ENCODE results near the gene KCNJ18. TPM values are rescaled to one million over a fixed set of nuclear protein-coding genes. Genes with fewer than 3 reads are reported as not detected.

The KCNJ18 gene
- total RNA-seq, 6 experiments from 2014 or later, result not detected

DNA sequence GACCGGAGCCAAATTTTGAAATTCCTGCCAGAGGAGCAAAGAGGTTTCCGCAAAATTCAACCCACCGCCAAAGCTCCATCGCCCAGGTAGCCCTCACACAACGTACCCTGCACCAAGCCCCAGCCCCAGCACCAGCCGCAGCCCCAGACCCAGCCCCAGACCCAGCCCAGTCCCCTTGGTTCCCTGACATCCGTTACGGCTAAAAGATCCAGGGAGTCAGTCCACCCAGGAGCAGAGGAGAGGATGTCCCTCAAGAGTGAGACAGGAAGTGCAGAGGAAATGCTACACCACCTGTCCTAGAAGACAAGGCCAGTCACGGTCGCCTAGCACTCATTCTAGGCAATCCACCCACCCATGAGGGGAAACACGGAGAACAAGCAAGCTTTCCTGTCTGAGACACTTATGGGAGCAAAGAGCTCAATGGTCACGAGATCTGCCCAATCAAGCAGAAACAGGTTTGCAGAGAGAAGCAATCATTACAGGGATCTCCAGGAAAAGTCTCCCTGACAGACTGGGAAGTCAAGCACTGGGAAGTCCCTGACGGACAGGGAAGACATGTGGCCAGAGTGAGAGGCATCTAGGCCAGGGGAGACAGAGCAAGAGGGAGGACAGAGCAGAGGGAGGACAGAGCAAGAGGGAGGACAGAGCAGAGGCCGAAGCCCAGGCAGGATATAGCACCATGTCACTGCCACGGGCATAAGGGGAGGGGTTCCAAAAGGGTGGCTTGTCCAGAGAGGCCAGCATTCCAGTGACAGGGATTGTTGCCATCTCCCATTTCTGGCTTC is 15.0 kb upstream of the KCNJ18 start:
- H3K27me3 ChIP-seq, result no peaks in the 10 kb centered on the region
- 45% methylated on average over 13 of the region's 15 CpGs for WGBS (ENCODE audit: insufficient coverage, low coverage, low lambda C conversion rate, missing lambda C conversion rate)
- no peak overlapping the region for H3K27ac ChIP-seq
- no peaks in the 10 kb centered on the region for H3K4me1 ChIP-seq
- DNase-seq (no peak), ATAC-seq (peak in 1 of 4 donors; percentile 36)
- no peak for TF ChIP-seq POLR2A (IDR thresholded peaks at IDR 0.05)
- TF ChIP-seq, protein P1, sequence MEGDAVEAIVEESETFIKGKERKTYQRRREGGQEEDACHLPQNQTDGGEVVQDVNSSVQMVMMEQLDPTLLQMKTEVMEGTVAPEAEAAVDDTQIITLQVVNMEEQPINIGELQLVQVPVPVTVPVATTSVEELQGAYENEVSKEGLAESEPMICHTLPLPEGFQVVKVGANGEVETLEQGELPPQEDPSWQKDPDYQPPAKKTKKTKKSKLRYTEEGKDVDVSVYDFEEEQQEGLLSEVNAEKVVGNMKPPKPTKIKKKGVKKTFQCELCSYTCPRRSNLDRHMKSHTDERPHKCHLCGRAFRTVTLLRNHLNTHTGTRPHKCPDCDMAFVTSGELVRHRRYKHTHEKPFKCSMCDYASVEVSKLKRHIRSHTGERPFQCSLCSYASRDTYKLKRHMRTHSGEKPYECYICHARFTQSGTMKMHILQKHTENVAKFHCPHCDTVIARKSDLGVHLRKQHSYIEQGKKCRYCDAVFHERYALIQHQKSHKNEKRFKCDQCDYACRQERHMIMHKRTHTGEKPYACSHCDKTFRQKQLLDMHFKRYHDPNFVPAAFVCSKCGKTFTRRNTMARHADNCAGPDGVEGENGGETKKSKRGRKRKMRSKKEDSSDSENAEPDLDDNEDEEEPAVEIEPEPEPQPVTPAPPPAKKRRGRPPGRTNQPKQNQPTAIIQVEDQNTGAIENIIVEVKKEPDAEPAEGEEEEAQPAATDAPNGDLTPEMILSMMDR (IDR thresholded peaks at IDR 0.05), result no peak
- no peaks in the 10 kb centered on the region for H3K9me3 ChIP-seq
- no peak overlapping the region for H3K4me3 ChIP-seq
- intact Hi-C loops (cut with DNase I), result no loop called here
- H3K36me3 ChIP-seq, result no peaks in the 10 kb centered on the region

DNA sequence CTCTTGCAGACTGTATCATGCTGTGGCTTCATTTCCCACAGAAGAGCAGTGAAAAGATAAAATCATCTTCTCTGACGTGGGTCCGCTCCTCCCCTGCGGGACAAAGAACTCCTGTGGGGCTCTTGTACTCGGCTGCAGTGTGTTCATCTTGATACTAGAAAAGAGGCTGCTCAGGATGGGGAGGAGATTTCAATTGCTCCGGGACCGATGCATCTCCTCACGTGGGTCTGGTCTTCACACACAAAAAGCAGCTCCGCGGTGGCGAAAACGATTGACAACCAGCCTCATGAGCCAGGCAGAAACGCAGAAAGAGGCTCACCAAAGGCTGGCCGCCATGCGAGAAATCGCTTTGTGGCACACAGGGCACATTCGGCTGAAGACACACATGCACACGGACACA is 14.4 kb upstream of the KCNJ18 start:
- intact Hi-C loops (cut with DNase I), result no loop called here
- no peaks in the 10 kb centered on the region for H3K4me1 ChIP-seq
- TF ChIP-seq, protein P1 (IDR thresholded peaks at IDR 0.05), result no peak
- no peak for TF ChIP-seq POLR2A (IDR thresholded peaks at IDR 0.05)
- no peaks in the 10 kb centered on the region for H3K9me3 ChIP-seq
- no peaks in the 10 kb centered on the region for H3K27me3 ChIP-seq
- 67% methylated on average over 17 of the region's 17 CpGs for WGBS (ENCODE audit: insufficient coverage, low coverage, low lambda C conversion rate, missing lambda C conversion rate)
- H3K4me3 ChIP-seq, result no peak overlapping the region
- no peak for DNase-seq
- no peaks in the 10 kb centered on the region for H3K36me3 ChIP-seq
- H3K27ac ChIP-seq, result no peak overlapping the region
- ATAC-seq, result no peak

DNA sequence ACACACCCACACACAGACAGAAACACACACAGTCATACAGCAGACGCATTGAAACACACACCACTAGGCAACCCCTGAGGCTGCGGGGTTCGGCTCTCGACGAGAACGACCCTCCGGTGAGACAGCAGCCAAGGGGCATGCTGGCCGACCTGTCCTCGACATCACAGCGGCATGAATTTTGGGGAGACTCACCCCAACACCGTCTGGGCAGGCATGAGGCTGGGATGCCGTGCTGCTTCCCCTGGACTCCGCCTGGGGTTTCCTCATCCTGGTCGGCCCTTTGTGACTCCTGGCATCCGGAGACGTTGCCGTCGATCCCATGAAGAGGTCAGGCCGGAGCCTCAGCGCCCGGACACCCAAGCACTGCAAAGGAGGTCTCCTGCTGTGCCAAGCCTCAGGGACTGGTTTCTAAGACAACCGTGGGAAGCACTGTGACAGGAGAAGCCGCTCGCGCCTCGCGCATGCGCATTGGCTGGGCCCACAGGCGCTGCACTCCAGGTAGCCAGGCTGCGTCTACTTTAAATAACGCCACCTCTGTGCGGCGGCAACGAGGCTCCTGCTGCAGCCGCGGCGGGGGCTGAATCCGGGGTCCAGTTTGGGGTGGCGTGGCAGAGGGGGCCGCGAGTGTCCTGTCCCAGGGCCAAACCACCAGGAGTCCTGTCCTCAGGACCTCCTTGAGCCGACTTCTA is 13.8 kb upstream of the KCNJ18 start:
- TF ChIP-seq, protein P1 (IDR thresholded peaks at IDR 0.05), result no peak
- no peak for TF ChIP-seq POLR2A (IDR thresholded peaks at IDR 0.05)
- Histone ChIP-seq H3K4me3 (no peak overlapping the region), H3K36me3 (no peaks in the 10 kb centered on the region), H3K27me3 (no peaks in the 10 kb centered on the region), H3K9me3 (no peaks in the 10 kb centered on the region), H3K4me1 (no peaks in the 10 kb centered on the region), H3K27ac (no peak overlapping the region)
- DNase-seq, result no peak
- intact Hi-C loops (cut with DNase I), result no loop called here
- ATAC-seq, result no peak
- WGBS (ENCODE audit: insufficient coverage, low coverage, low lambda C conversion rate, missing lambda C conversion rate), result 65% methylated on average over 6 of the region's 42 CpGs

DNA sequence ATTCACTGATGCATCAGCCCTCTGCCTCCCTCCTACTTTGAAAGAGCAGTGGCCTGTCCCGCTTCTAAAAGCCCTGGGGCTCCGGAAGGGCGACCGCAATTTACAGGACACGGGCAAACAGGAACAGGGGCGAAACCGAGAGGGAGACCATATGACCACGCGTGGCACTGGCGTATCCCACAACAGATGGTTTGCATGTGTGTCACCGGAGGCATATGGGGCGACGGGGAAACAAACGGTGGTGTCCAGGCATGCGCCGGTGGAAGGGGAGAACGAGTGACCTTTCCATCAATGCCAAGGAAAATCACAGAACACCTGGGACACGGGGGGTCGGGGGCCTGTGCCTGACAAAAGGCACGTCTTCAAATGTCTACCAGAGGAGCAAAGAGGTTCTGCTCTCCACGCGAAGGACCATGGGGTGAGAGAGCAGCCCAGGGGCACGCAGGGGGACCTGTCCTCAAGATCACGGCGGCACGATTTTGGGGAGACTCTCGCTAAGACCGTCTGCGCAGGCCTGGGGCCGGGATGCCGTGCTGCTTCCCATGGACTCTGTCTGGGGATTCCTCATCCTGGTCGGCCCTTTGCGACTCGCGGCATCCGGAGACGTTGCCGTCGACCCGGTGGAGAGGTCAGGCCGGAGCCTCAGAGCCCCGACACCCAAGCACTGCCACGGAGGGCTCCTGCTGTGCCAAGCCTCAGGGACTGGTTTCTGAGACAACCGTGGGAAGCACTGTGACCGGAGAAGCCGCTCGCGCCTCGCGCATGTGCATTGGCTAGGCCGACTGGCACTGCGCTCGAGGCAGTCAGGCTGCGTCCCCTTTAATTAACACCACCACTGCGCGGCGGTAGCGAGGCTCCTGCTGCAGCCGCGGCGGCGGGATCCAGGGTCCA is 12.8 kb upstream of the KCNJ18 start:
- 70% methylated on average over 29 of the region's 62 CpGs for WGBS (ENCODE audit: insufficient coverage, low coverage, low lambda C conversion rate, missing lambda C conversion rate)
- H3K9me3 ChIP-seq, result no peaks in the 10 kb centered on the region
- no peaks in the 10 kb centered on the region for H3K27me3 ChIP-seq
- H3K4me3 ChIP-seq, result no peak overlapping the region
- intact Hi-C loops (cut with DNase I), result no loop called here
- TF ChIP-seq, protein P1 (IDR thresholded peaks at IDR 0.05), result no peak
- TF ChIP-seq POLR2A (IDR thresholded peaks at IDR 0.05), result no peak
- H3K4me1 ChIP-seq, result no peaks in the 10 kb centered on the region
- no peak for ATAC-seq
- peak in 1 of 3 donors; percentile 46 for DNase-seq
- H3K36me3 ChIP-seq, result no peaks in the 10 kb centered on the region
- H3K27ac ChIP-seq, result no peak overlapping the region

Measured in right lobe of liver (tissue), 6 donors.